ENCODE results near the gene FRMD3. TPM values are rescaled to one million over a fixed set of nuclear protein-coding genes. Genes with fewer than 3 reads are reported as not detected.

FRMD3 gene
- total and polyA plus RNA-seq, 2 donors (not counting 3 experiments of a cell fraction or from before 2014, with no cell fraction given), result 3.0 to 6.1 TPM

DNA sequence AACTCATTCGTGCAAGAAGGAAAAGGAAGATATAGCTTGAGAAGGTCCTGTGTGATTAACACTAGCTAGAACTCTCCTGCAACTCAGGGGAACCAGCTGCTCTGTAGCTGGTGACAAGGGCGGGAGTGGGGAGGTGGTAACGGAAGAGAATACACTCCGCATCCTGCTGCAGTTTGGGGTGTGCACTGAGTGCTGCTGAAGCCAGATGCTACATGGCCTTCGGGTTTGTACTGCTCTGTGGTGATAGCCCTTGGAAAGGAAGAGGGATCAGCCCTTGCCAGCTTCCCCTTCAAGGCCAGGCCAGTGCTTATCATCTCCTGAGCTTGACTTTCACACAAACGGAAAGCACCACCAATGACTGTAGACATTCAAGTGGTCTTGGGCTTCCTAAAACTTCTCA, 34.3 kb downstream of the FRMD3 start:
- Histone ChIP-seq H3K27ac (ENCODE audit: insufficient read depth, low read depth, low read length) (no peak overlapping the region), H3K9ac (replicated peaks; ENCODE audit: extremely low read depth, insufficient read depth, low read length) (no peak overlapping the region), H3K4me2 (ENCODE audit: insufficient read depth, low read length) (no peak overlapping the region), H2AFZ (ENCODE audit: low read depth, low read length) (no peak overlapping the region), H3K36me3 (ENCODE audit: control insufficient read depth in 2 of 2, extremely low read depth in 1 of 2, insufficient read depth in 2 of 2, low read length in 2 of 2) (no peaks in the 10 kb centered on the region), H3K79me2 (ENCODE audit: control insufficient read depth, insufficient read depth, low read length) (no peaks in the 10 kb centered on the region), H4K20me1 (replicated peaks; ENCODE audit: control insufficient read depth, extremely low read depth, insufficient read depth, low read length) (no peaks in the 10 kb centered on the region), H3K9me3 (replicated peaks; ENCODE audit: control insufficient read depth, insufficient read depth, low read length) (no peaks in the 10 kb centered on the region), H3K4me1 (ENCODE audit: control insufficient read depth, extremely low read depth, insufficient read depth, low read length) (peaks cover 5% of the 10 kb centered on the region), H3K4me3 (replicated peaks in 1 of 3; ENCODE audit: insufficient read depth in 1 of 3, low read depth in 1 of 3, low read length in 3 of 3) (no peak overlapping the region), H3K27me3 (ENCODE audit: control insufficient read depth in 2 of 2, insufficient read depth in 2 of 2, low read length in 2 of 2) (no peaks in the 10 kb centered on the region), H3K9me1 (replicated peaks; ENCODE audit: control insufficient read depth, extremely low read depth, insufficient read depth, low read length) (no peaks in the 10 kb centered on the region)
- no peak for DNase-seq (ENCODE audit: low read depth, low spot score)
- TF ChIP-seq, protein P1, sequence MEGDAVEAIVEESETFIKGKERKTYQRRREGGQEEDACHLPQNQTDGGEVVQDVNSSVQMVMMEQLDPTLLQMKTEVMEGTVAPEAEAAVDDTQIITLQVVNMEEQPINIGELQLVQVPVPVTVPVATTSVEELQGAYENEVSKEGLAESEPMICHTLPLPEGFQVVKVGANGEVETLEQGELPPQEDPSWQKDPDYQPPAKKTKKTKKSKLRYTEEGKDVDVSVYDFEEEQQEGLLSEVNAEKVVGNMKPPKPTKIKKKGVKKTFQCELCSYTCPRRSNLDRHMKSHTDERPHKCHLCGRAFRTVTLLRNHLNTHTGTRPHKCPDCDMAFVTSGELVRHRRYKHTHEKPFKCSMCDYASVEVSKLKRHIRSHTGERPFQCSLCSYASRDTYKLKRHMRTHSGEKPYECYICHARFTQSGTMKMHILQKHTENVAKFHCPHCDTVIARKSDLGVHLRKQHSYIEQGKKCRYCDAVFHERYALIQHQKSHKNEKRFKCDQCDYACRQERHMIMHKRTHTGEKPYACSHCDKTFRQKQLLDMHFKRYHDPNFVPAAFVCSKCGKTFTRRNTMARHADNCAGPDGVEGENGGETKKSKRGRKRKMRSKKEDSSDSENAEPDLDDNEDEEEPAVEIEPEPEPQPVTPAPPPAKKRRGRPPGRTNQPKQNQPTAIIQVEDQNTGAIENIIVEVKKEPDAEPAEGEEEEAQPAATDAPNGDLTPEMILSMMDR (IDR thresholded peaks at IDR 0.05; ENCODE audit: extremely low read depth in 1 of 2, insufficient read depth in 1 of 2, low read depth in 1 of 2, low read length in 2 of 2), result no peak
- no peak for TF ChIP-seq POLR2A (IDR thresholded peaks at IDR 0.05; ENCODE audit: low read depth, low read length)
- TF ChIP-seq POLR2AphosphoS5 (IDR thresholded peaks at IDR 0.05; ENCODE audit: insufficient read depth, low read depth, low read length), result no peak
- no peak for TF ChIP-seq GATA2 (IDR thresholded peaks at IDR 0.05; ENCODE audit: insufficient read depth, insufficient read length, low read depth, low read length)
- TF ChIP-seq EZH2 (IDR thresholded peaks at IDR 0.05; ENCODE audit: borderline replicate concordance, low read depth, low read length, severe bottlenecking), result no peak
- TF ChIP-seq FOS (IDR thresholded peaks at IDR 0.05; ENCODE audit: borderline replicate concordance, insufficient read depth, low read length), result no peak
- TF ChIP-seq JUN (IDR thresholded peaks at IDR 0.05; ENCODE audit: borderline replicate concordance, insufficient read depth, insufficient read length, low read depth), result no peak
- TF ChIP-seq MYC (IDR thresholded peaks at IDR 0.05; ENCODE audit: low read depth, low read length), result no peak
- TF ChIP-seq, protein P2, sequence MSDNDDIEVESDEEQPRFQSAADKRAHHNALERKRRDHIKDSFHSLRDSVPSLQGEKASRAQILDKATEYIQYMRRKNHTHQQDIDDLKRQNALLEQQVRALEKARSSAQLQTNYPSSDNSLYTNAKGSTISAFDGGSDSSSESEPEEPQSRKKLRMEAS (IDR thresholded peaks at IDR 0.05; ENCODE audit: insufficient read depth, insufficient read length), result no peak
- dilution Hi-C loops (cut with MboI; ENCODE audit: extremely low pct_ligation_motif_present, low sequenced_read_pairs), result no loop called here
- no TSS peak for BruUV-seq (replicated peaks)
- ChIA-PET CTCF (interaction anchor here (1.3 kb wide), 1 partner anchor 258 kb away, joined by 3 read pairs; no protein-coding TSS in a partner anchor), POLR2A (no interaction called here)
- intact Hi-C loops (cut with micrococcal nuclease), result no loop called here
- FAIRE-seq, result no peak

All from endothelial cell of umbilical vein (primary cell).